Measurements from ENCODE around the gene RPL13A.

Gene RPL13A

DNA sequence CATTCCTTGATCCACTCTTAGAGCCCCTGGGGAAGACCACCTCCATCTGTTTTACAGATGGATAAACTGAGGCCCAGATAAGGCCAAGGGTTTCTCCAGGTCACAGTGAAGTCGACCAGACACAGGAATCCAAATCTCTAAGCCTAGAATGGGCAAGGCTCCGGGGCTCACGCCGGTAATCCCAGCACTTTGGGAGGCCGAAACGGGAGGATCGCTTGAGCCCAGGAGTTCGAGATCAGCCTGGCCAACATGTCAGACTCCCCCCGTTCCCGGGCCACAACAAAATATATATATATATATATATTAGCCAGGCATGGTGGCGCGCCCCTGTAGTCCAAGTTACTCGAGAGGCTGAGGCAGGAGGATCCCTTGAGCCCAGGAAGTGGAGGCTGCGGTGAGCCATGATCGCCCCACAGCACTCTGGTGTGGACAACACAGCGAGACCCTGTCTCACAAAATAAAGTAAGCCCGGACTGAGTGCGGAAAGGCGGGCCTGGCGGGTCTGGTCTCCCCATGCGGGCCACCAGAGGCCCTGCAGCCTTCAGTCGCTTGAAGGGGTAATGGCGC lies 615 bp upstream of the RPL13A start:
- no peak for DNase-seq

DNA sequence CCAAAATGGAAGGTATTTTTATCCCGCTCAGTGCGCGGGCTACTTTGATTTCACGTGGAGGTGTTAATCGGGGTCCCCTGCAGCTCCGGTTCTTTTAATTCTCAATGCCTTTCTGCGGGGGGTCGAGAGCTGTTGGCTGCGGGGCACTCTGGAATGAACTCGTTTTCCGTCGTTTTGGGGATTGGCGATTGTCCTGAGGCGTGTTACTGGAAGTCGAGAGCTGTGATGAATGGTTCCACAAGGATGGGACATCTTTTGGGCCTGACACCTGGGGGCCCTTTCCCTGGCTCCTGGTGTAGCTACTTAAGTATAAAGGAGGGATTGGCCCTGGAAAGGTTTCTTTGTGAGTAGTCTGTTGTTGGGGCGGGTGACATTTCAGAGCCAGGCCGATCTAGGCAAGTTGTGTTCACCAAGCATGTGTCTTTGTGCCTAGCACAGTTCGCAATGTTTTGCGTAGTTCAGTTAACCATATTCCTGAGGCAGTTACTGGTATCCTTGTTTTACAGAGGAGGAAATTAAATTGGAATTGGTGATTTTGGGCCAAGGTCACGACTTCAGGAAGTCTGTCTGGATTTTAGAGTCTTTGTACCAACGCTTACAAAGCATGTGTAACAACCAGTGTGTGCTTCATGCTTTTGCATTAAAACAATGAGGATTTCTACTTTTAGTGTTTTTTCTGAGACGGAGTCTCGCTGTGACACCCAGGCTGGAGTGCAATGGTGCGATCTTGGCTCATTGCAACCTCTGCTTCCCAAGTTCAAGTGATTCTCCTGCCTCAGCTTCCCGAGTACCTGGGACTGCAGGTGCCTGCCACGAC lies 846 bp downstream of the RPL13A start:
- no peak for DNase-seq

DNA sequence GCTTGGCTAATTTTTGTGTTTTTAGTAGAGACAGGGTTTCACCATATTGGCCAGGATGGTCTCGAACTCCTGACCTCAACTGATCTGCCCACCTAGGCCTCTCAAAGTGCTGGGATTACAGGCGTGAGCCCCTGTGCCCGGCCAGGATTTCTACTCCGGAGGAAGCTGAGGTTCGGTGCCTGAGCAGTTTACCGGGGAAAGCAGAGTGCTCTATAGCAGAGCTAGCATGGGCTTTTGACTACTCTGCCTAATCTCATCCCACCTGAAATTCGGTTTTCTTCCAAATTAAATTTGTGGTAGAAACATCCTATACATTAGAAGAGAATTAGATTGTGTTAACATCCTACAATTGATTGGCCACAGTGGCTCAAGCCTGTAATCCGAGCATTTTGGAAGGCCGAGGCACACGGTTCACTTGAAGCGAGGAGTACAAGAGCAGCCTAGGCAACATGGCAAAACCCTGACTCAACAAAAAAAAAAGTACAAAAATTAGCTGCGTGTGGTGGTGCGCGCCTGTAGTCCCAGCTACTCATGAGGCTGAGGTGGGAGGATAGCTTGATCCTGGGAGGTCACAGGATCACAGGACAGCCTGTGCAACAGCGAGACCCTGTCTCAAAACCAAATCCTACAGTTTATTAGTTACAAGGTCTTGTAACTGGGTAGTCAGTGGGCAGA lies 1.6 kb downstream of the RPL13A start:
- DNase-seq, result no peak

DNA sequence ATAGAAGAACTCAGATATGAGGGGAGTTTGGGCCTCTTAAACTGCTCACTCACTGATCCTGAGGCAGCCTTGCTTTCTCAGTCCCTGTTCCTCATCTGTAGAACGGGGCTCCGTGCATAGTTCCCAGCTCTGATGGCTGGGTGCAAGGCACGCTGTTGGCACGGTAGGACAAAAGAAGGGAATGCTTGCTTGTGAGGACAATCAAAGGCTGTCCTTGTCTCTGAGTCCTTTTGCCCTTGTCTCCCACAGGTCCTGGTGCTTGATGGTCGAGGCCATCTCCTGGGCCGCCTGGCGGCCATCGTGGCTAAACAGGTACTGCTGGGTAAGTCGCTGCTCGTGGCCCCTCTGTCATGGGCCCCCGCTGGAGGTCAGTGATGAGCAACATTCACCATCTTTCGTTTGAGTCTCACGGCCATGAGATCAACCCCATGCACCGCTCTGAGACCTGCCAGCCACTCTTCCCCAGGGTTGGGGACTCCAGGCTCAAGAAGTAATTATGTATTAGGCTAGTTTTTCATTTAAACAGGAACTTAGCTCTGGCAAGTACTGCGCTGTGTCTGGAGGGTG lies 2.3 kb downstream of the RPL13A start:
- DNase-seq, result no peak

DNA sequence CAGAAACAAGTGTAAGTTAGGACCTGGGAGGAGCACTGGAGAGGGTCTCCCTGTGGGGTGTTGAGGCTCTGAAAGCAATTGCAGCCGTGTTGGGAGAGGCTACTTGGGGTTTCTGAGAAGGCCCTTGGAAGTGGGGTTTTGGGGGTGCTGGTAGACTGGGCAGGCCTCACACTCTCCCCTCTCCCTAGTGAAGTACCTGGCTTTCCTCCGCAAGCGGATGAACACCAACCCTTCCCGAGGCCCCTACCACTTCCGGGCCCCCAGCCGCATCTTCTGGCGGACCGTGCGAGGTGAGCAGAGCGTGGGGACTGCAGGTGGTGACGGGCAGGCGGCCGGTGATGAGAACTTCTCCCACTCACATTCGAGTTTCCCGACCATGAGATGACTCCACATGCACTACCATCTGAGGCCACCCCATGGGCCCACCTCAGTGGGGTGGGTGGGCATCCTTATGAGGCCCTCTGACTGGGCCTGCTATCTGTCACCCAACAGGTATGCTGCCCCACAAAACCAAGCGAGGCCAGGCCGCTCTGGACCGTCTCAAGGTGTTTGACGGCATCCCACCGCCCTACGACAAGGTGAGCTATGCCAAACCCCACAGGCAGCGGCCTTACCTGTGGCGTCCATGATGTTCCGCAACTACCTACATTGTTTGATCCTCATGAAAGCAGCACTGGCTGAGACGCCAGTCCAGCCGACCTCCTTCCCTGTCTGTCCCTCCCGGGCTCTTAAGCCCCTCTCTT lies 3.0 kb downstream of the RPL13A start:
- no peak for DNase-seq

DNA sequence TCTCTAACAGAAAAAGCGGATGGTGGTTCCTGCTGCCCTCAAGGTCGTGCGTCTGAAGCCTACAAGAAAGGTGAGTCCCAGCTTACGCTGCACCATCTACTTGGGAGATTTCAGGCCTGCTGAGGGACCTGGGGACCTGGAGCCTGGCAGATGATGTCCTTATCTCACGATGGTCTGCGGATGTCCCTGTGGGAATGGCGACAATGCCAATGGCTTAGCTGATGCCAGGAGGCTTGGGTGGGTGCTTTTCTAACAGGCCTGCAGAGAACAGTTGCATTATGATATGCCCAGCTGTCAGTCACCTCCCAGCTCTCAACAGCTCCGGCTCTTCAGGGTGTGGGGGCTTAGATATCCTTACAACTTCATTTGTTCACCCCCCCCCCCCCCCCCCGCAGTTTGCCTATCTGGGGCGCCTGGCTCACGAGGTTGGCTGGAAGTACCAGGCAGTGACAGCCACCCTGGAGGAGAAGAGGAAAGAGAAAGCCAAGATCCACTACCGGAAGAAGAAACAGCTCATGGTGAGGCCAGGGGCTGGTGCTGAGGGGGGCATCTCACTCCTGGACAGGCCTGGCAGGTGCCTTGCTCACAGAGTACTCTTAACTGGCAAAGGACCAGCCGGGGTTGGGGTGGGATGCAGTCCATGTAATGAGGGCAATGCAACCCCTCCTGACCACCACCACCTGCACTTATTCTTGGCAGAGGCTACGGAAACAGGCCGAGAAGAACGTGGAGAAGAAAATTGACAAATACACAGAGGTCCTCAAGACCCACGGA lies 3.8 kb downstream of the RPL13A start:
- no peak for DNase-seq

DNA sequence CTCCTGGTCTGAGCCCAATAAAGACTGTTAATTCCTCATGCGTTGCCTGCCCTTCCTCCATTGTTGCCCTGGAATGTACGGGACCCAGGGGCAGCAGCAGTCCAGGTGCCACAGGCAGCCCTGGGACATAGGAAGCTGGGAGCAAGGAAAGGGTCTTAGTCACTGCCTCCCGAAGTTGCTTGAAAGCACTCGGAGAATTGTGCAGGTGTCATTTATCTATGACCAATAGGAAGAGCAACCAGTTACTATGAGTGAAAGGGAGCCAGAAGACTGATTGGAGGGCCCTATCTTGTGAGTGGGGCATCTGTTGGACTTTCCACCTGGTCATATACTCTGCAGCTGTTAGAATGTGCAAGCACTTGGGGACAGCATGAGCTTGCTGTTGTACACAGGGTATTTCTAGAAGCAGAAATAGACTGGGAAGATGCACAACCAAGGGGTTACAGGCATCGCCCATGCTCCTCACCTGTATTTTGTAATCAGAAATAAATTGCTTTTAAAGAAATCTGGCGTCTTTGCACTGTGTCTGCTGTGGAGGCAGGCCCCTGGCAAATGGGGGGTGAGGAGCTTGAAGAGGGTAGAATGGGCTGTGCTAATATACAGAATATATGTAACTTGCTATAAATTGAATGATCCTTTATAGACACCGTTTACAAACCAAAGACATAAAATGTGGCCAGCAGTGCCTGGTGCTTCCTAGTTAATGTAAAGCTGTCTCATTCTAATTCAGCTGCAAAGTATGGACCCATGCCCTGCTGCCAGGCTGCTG lies 4.6 kb downstream of the RPL13A start:
- no peak for DNase-seq

- no peak for DNase-seq
These were observed 5.4 kb downstream of the RPL13A start for GRCh38 chr19:49492573-49493405.

- no peak for DNase-seq
These were observed 9.2 kb downstream of the RPL13A start for GRCh38 chr19:49496574-49497008.

GRCh38 chr19:49497047-49497788 lies 9.8 kb downstream of the RPL13A start:
- peak; percentile 10 for DNase-seq

DNA sequence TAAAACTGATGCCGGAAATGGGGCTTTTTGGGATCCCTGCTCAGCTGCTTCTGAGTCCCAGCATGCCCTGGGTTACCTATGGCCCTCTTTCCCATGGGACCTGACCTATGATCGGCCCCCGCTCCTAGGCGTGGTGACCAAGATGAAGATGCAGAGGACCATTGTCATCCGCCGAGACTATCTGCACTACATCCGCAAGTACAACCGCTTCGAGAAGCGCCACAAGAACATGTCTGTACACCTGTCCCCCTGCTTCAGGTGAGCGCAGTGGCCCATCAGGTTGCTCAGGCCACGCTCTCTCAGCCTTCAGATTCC lies 10.3 kb downstream of the RPL13A start:
- no peak for DNase-seq

DNA sequence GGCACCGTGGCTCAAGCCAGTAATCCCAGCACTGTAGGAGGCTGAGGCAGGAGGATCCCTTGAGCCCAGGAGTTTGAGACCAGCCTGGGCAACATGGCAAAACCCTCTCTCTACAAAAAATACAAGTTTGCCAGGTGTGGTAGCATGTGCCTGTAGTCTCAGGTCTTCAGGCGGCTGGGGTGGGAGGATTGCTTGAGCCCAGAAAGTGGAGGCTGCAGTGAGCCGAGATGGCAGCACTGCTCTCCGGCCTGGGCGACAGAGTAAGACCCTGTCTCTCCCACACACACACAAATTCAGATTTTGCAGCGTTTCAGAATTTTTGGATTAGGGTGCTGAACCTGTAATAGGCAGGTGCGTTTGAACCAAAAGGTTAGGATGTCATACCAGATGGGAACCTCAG lies 11.1 kb downstream of the RPL13A start:
- DNase-seq, result no peak

- no peak for DNase-seq
These were observed 11.7 kb downstream of the RPL13A start for GRCh38 chr19:49499030-49499670.

DNA sequence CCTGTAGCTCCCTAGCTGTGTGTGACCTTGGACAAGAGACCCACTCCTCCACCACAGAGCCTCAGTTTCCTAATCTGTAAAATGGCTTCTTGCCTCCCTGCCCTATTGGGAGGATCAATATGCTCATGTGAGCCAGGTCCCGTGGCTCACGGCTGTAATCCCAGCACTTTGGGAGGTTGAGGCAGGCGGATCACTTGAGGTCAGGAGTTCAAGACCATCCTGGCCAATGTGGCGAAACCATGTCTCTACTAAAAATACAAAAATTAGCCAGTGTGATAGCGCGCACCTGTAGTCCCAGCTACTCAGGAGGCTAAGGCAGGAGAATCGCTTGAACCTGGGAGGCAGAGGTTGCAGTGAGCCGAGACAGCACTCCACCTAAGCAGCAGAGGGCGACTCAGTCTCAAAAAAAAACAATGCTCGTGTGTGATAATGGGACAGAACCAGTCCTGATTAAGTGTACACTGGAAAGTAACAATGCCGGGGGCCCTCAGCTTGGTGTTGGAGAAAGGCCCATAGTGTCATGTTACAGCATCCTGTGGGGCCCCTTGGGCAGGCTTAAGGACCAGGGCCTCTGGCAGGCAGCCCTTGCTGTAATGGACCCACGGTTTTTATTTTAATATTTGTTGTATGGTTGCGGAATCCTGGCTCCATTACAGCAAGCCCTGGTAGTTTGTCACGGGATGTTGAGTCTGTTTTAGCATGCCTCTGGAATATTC lies 15.6 kb downstream of the RPL13A start:
- DNase-seq, result peak; percentile 10

DNA sequence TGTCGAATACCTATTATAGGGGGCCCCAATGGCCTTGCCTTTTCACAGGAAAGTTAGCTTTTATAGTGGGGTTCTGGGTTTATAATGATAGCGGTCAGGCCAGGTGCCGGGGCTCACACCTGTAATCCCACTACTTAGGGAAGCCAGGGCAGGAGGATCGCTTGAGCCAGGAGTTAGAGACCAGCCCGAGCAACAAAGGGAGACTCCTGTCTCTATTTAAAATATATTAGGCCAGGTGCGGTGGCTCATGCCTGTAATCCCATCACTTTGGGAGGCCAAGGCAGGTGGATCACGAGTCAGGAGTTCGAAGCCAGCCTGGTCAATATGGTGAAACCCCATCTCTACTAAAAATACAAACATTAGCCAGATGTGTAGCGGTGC lies 16.2 kb downstream of the RPL13A start:
- DNase-seq, result no peak

DNA sequence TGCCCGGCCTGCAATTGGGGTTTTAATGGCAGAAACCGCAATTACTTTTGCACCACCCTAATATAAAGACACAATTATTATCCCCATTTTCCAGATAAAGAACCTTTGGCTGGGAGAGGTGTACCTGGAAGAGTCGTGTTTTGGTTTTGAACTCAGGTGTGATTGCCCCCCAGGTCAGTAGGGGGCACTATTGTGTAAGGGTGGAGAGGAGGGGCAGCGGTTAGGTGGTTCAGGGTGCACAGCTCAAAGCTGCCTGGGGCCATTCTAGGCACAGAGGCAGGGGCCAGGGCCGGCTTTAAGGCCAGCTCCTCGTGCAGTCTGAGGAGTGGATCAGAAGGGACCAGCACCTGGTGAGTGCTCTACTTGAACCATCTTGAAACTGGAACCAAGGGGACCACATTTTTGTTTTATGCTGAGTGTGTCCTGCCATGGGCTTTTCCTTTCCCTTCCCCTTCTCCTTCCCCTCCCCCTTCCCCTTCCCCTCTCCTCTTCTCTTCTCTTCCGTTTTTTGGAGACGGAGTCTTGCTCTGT lies 19.2 kb downstream of the RPL13A start:
- DNase-seq, result peak; percentile 42

DNA sequence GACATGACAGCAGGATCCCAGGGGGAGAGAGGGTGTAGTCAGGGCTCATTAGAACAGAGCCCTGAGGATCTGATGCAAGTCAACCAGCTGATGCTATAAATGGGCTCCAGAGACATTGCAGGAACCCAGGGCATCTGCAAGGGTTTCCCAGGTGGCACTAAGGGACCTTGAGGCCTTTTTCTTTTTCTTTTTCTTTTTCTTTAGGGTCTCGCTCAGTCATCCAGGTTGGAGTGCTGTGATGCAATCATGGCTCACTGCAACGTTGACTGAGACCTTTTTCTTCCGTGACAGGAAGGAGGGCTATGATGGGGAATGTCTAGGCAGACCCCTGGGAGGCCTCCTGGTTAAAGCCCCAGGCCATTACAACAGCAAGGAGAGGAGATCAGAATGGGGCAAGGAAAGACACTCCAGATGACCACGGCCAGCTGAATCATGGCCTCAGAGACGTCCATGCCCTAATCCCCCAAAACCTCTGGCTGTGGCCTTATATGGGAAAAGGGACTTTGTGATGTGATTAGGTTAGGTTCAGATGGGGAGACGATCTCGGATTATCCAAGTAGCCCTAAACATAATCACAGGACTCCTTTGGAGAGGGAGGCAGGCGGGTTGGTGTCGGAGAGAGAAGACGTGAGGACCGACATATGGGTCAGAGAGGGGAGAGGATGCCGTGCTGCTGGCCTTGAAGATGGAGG lies 20.5 kb downstream of the RPL13A start:
- no peak for DNase-seq

Measured in NCI-H774 (cell line).